Measurements from ENCODE around the gene MLANA.

MLANA gene

GRCh38 chr9:5900622-5901021 lies 9.9 kb downstream of the MLANA start:
- no peak for DNase-seq (ENCODE audit: low spot score)

- DNase-seq (ENCODE audit: low spot score): no peak
Observed at GRCh38 chr9:5902377-5902776, 11.7 kb downstream of the MLANA start.

GRCh38 chr9:5908918-5909317 lies 18.2 kb downstream of the MLANA start:
- DNase-seq (ENCODE audit: low spot score): no peak

- DNase-seq (ENCODE audit: low spot score): no peak
Observed at GRCh38 chr9:5909976-5910375, 19.3 kb downstream of the MLANA start.

- no peak for DNase-seq (ENCODE audit: low spot score)
Observed at GRCh38 chr9:5910413-5911057, 19.8 kb downstream of the MLANA start.

- DNase-seq (ENCODE audit: low spot score): no peak
Observed at GRCh38 chr9:5915438-5915837, 24.7 kb downstream of the MLANA start.

- DNase-seq (ENCODE audit: low spot score): no peak
Observed at GRCh38 chr9:5917273-5917672, 26.6 kb downstream of the MLANA start.

- no peak for DNase-seq (ENCODE audit: low spot score)
Observed at GRCh38 chr9:5917888-5918287, 27.2 kb downstream of the MLANA start.

- no peak for DNase-seq (ENCODE audit: low spot score)
Observed at GRCh38 chr9:5918460-5918859, 27.8 kb downstream of the MLANA start.

GRCh38 chr9:5920860-5921328 lies 30.2 kb downstream of the MLANA start:
- DNase-seq (ENCODE audit: low spot score): no peak

- no peak for DNase-seq (ENCODE audit: low spot score)
Observed at GRCh38 chr9:5922192-5922591, 31.5 kb downstream of the MLANA start.

GRCh38 chr9:5931657-5932056 lies 41.0 kb downstream of the MLANA start:
- no peak for DNase-seq (ENCODE audit: low spot score)

GRCh38 chr9:5938449-5938848 lies 47.8 kb downstream of the MLANA start:
- no peak for DNase-seq (ENCODE audit: low spot score)

GRCh38 chr9:5939530-5939929 lies 48.8 kb downstream of the MLANA start:
- DNase-seq (ENCODE audit: low spot score): no peak

- no peak for DNase-seq (ENCODE audit: low spot score)
Observed at GRCh38 chr9:5941214-5941613, 50.5 kb downstream of the MLANA start.

GRCh38 chr9:5945112-5945511 lies 54.4 kb downstream of the MLANA start:
- no peak for DNase-seq (ENCODE audit: low spot score)

- no peak for DNase-seq (ENCODE audit: low spot score)
Observed at GRCh38 chr9:5947912-5948311, 57.2 kb downstream of the MLANA start.

GRCh38 chr9:5949103-5949699 lies 58.5 kb downstream of the MLANA start:
- DNase-seq (ENCODE audit: low spot score): no peak

GRCh38 chr9:5950261-5950660 lies 59.6 kb downstream of the MLANA start:
- no peak for DNase-seq (ENCODE audit: low spot score)

- DNase-seq (ENCODE audit: low spot score): no peak
Observed at GRCh38 chr9:5951686-5952211, 61.1 kb downstream of the MLANA start.

- DNase-seq (ENCODE audit: low spot score): no peak
Observed at GRCh38 chr9:5953743-5954707, 63.3 kb downstream of the MLANA start.

- no peak for DNase-seq (ENCODE audit: low spot score)
Observed at GRCh38 chr9:5957166-5957565, 66.5 kb downstream of the MLANA start.

- DNase-seq (ENCODE audit: low spot score): no peak
Observed at GRCh38 chr9:5958273-5958672, 67.6 kb downstream of the MLANA start.

All from SW480 (cell line).